HEK293 (cell line): ENCODE measurements around the gene PCDH12.

Experiments
- CTCF ChIA-PET: fragments of 350-600 bp; formaldehyde crosslinking; extraction: SDS; loops from one replicate; lab custom pipeline; 2021; ENCODE audit warnings: antibody characterized with exemption; lab: Yijun Ruan, JAX
- POLR2A ChIA-PET: fragments of 300-600 bp; formaldehyde crosslinking; extraction: SDS; loops from one replicate; lab custom pipeline; 2020; ENCODE audit warnings: antibody characterized with exemption, inconsistent platforms; lab: Yijun Ruan, JAX
- H3K27ac ChIP-seq: fragments of 200-500 bp; sonication (Bioruptor generic); 2 replicates; pipeline ENCODE4 v1.5.1; 2014; ENCODE audit warnings: low read depth, low read length, control low read depth, inconsistent platforms; ENCODE audit errors: extremely low read depth
- H3K36me3 ChIP-seq, 2 experiments: fragments of 200-500 bp in 1 of 2; sonication (Bioruptor generic) in 1 of 2; 1 replicate in 1 of 2; 2 replicates in 1 of 2; pipeline ENCODE4 v1.5.1; 2014 to 2017; ENCODE audit warnings: inconsistent platforms in 2 of 2, low read length in 2 of 2; ENCODE audit not compliant: control insufficient read depth in 2 of 2, insufficient read depth in 1 of 2
- H3K4me1 ChIP-seq: fragments of 200-500 bp; sonication (Bioruptor generic); 2 replicates; pipeline ENCODE4 v1.5.1; 2014; ENCODE audit warnings: mild to moderate bottlenecking, low read length, inconsistent platforms; ENCODE audit not compliant: control insufficient read depth, insufficient read depth
- H3K4me3 ChIP-seq: 2 replicates; pipeline ENCODE4 v1.5.1; 2011; ENCODE audit warnings: low read depth, mild to moderate bottlenecking, control low read depth, low read length, moderate library complexity
- H3K9me3 ChIP-seq: fragments of 200-500 bp; sonication (Bioruptor generic); 2 replicates; pipeline ENCODE4 v1.5.1; 2014; ENCODE audit warnings: low read depth, low read length, inconsistent platforms; ENCODE audit not compliant: control insufficient read depth, insufficient read depth
- BCL11B ChIP-seq: fragments of 450-650 bp; formaldehyde crosslinking; IDR thresholded peaks from 2 replicates; pipeline ENCODE4 v1.5.1; 2016; ENCODE audit warnings: low read depth, missing biosample characterization, missing genetic modification characterization
- EGR2 ChIP-seq: fragments of 450-650 bp; formaldehyde crosslinking; IDR thresholded peaks from 2 replicates; pipeline ENCODE4 v1.5.1; 2016; ENCODE audit warnings: low read depth, missing biosample characterization, missing genetic modification characterization
- INSM2 ChIP-seq: fragments of 450-650 bp; formaldehyde crosslinking; IDR thresholded peaks from 2 replicates; pipeline ENCODE4 v1.5.1; 2016; ENCODE audit warnings: missing biosample characterization, missing genetic modification characterization
- KLF1 ChIP-seq: fragments of 450-650 bp; formaldehyde crosslinking; IDR thresholded peaks from 2 replicates; pipeline ENCODE4 v1.5.1; 2016; ENCODE audit warnings: missing biosample characterization, missing genetic modification characterization
- REST ChIP-seq: fragments of 450-650 bp; formaldehyde crosslinking; IDR thresholded peaks from 2 replicates; pipeline ENCODE4 v1.5.1; 2016; ENCODE audit warnings: missing biosample characterization, missing genetic modification characterization
- SCRT1 ChIP-seq: fragments of 450-650 bp; formaldehyde crosslinking; IDR thresholded peaks from 2 replicates; pipeline ENCODE4 v1.5.1; 2016; ENCODE audit warnings: missing biosample characterization, missing genetic modification characterization, borderline replicate concordance
- ZBTB17 ChIP-seq: fragments of 450-650 bp; formaldehyde crosslinking; IDR thresholded peaks from 2 replicates; pipeline ENCODE4 v1.5.1; 2016; ENCODE audit warnings: missing biosample characterization, missing genetic modification characterization
- ZFP41 ChIP-seq: fragments of 450-650 bp; formaldehyde crosslinking; IDR thresholded peaks from 2 replicates; pipeline ENCODE4 v1.5.1; 2016; ENCODE audit warnings: missing biosample characterization, missing genetic modification characterization, borderline replicate concordance
- ZNF112 ChIP-seq: fragments of 450-650 bp; formaldehyde crosslinking; IDR thresholded peaks from 2 replicates; pipeline ENCODE4 v1.5.0; 2017; ENCODE audit warnings: missing biosample characterization, missing genetic modification characterization
- ZNF140 ChIP-seq: fragments of 450-650 bp; formaldehyde crosslinking; IDR thresholded peaks from 2 replicates; pipeline ENCODE4 v1.5.1; 2016; ENCODE audit warnings: missing biosample characterization, missing genetic modification characterization
- ZNF146 ChIP-seq: fragments of 450-650 bp; formaldehyde crosslinking; IDR thresholded peaks from 2 replicates; pipeline ENCODE4 v1.5.1; 2016; ENCODE audit warnings: missing biosample characterization, missing genetic modification characterization
- ZNF169 ChIP-seq: fragments of 450-650 bp; formaldehyde crosslinking; IDR thresholded peaks from 2 replicates; pipeline ENCODE4 v1.5.1; 2016; ENCODE audit warnings: missing biosample characterization, missing genetic modification characterization
- ZNF175 ChIP-seq: fragments of 450-650 bp; formaldehyde crosslinking; IDR thresholded peaks from 2 replicates; pipeline ENCODE4 v1.5.1; 2016; ENCODE audit warnings: missing biosample characterization, missing genetic modification characterization
- ZNF221 ChIP-seq: fragments of 450-650 bp; formaldehyde crosslinking; IDR thresholded peaks from 2 replicates; pipeline ENCODE4 v1.5.1; 2017; ENCODE audit warnings: missing biosample characterization, missing genetic modification characterization, borderline replicate concordance
- ZNF302 ChIP-seq: fragments of 450-650 bp; formaldehyde crosslinking; IDR thresholded peaks from 2 replicates; pipeline ENCODE4 v1.5.1; 2016; ENCODE audit warnings: missing biosample characterization, missing genetic modification characterization, low read depth
- ZNF514 ChIP-seq: fragments of 450-650 bp; formaldehyde crosslinking; IDR thresholded peaks from 2 replicates; pipeline ENCODE4 v1.5.1; 2016; ENCODE audit warnings: missing biosample characterization, missing genetic modification characterization
- ZNF529 ChIP-seq: fragments of 450-650 bp; formaldehyde crosslinking; IDR thresholded peaks from 2 replicates; pipeline ENCODE4 v1.5.1; 2017; ENCODE audit warnings: missing genetic modification characterization, missing biosample characterization; ENCODE audit not compliant: insufficient replicate concordance
- ZNF544 ChIP-seq: fragments of 450-650 bp; formaldehyde crosslinking; IDR thresholded peaks from 2 replicates; pipeline ENCODE4 v1.5.0; 2017; ENCODE audit warnings: missing biosample characterization, missing genetic modification characterization
- ZNF555 ChIP-seq: fragments of 450-650 bp; formaldehyde crosslinking; conservative IDR thresholded peaks from 2 replicates; pipeline ENCODE4 v1.5.1; 2017; ENCODE audit warnings: missing biosample characterization, mild to moderate bottlenecking, missing genetic modification characterization, inconsistent platforms
- ZNF558 ChIP-seq: fragments of 450-650 bp; formaldehyde crosslinking; IDR thresholded peaks from 2 replicates; pipeline ENCODE4 v1.5.1; 2016; ENCODE audit warnings: missing biosample characterization, missing genetic modification characterization
- ZNF660 ChIP-seq: fragments of 450-650 bp; IDR thresholded peaks from 2 replicates; pipeline ENCODE4 v1.5.1; 2018; ENCODE audit warnings: missing biosample characterization, mild to moderate bottlenecking, missing genetic modification characterization
- ZNF677 ChIP-seq: fragments of 450-650 bp; IDR thresholded peaks from 2 replicates; pipeline ENCODE4 v1.5.0; 2018; ENCODE audit warnings: missing biosample characterization, mild to moderate bottlenecking, missing genetic modification characterization, moderate library complexity
- ZNF792 ChIP-seq: fragments of 450-650 bp; formaldehyde crosslinking; IDR thresholded peaks from 2 replicates; pipeline ENCODE4 v1.5.1; 2016; ENCODE audit warnings: missing biosample characterization, missing genetic modification characterization
- ZNF830 ChIP-seq: fragments of 450-650 bp; IDR thresholded peaks from 2 replicates; pipeline ENCODE4 v1.5.0; 2018; ENCODE audit warnings: missing biosample characterization, missing genetic modification characterization, low read depth, mild to moderate bottlenecking, moderate library complexity
- ZNF843 ChIP-seq: fragments of 450-650 bp; formaldehyde crosslinking; IDR thresholded peaks from 2 replicates; pipeline ENCODE4 v1.5.1; 2016; ENCODE audit warnings: missing biosample characterization, missing genetic modification characterization
- ZSCAN16 ChIP-seq: fragments of 450-650 bp; formaldehyde crosslinking; IDR thresholded peaks from 2 replicates; pipeline ENCODE4 v1.5.1; 2016; ENCODE audit warnings: missing biosample characterization, missing genetic modification characterization

PCDH12 gene

GRCh38 chr5:141997358-141997960, 39.5 kb upstream of the PCDH12 start:
- no peaks in the 10 kb centered on the region for H3K9me3 ChIP-seq
- TF ChIP-seq SCRT1 (tag by site-specific recombination): no peak
- no peak for TF ChIP-seq ZNF146
- TF ChIP-seq ZNF555 (tag by site-specific recombination): no peak
- no peaks in the 10 kb centered on the region for H3K4me1 ChIP-seq
- H3K27ac ChIP-seq: no peak overlapping the region
- CTCF ChIA-PET: interaction anchor here (0.6 to 1.0 kb wide), 2 partner anchors 29 to 150 kb away, joined by 3 read pairs; no protein-coding TSS in a partner anchor
- H3K4me3 ChIP-seq: no peak overlapping the region
- POLR2A ChIA-PET: no interaction called here
- peaks cover 10 to 71% of the 10 kb centered on the region in 2 experiments for H3K36me3 ChIP-seq

GRCh38 chr5:141995656-141996055, 37.7 kb upstream of the PCDH12 start:
- TF ChIP-seq BCL11B (tag by site-specific recombination) (no peak), ZNF544 (no peak), REST (tag by site-specific recombination) (no peak), ZBTB17 (tag by site-specific recombination) (no peak), ZNF792 (no peak), ZNF843 (tag by site-specific recombination) (no peak), ZNF558 (tag by site-specific recombination) (no peak), EGR2 (no peak), ZFP41 (tag by site-specific recombination) (no peak)
- Histone ChIP-seq H3K9me3 (no peaks in the 10 kb centered on the region), H3K4me3 (no peak overlapping the region), H3K36me3 (peaks cover 14 to 60% of the 10 kb centered on the region in 2 experiments), H3K4me1 (no peaks in the 10 kb centered on the region), H3K27ac (no peak overlapping the region)
- ChIA-PET CTCF (interaction anchor here (0.6 to 1.1 kb wide), 4 partner anchors 27 to 554 kb away, joined by 3 to 7 read pairs (median 4); no protein-coding TSS in a partner anchor), POLR2A (interaction anchor here (1.5 kb wide), 1 partner anchor 17 kb away, joined by 3 read pairs; the partner anchor contains the start of gene GNPDA1)

GRCh38 chr5:141994511-141995136, 36.6 kb upstream of the PCDH12 start:
- H3K9me3 ChIP-seq: no peaks in the 10 kb centered on the region
- no peaks in the 10 kb centered on the region for H3K4me1 ChIP-seq
- H3K4me3 ChIP-seq: no peak overlapping the region
- H3K36me3 ChIP-seq: peaks cover 14 to 62% of the 10 kb centered on the region in 2 experiments
- CTCF ChIA-PET: interaction anchor here (0.6 to 6.1 kb wide), 5 partner anchors 21 to 151 kb away, joined by 3 to 89 read pairs (median 5); no protein-coding TSS in a partner anchor
- TF ChIP-seq ZNF514 (tag by site-specific recombination) (no peak), KLF1 (no peak), ZSCAN16 (no peak), ZNF830 (tag by site-specific recombination) (no peak), ZNF169 (tag by site-specific recombination) (no peak), ZNF792 (no peak), ZNF221 (no peak), ZNF529 (tag by site-specific recombination) (no peak), INSM2 (tag by site-specific recombination) (no peak), ZNF175 (tag by site-specific recombination) (no peak), ZNF146 (no peak), ZNF140 (tag by site-specific recombination) (no peak), ZNF302 (tag by site-specific recombination) (no peak), ZNF660 (no peak), ZNF112 (tag by site-specific recombination) (no peak), ZNF677 (tag by site-specific recombination) (no peak)
- TF ChIP-seq, all 188 proteins: peak for 0
- POLR2A ChIA-PET: interaction anchor here (1.5 kb wide), 1 partner anchor 18 kb away, joined by 3 read pairs; the partner anchor contains the start of gene GNPDA1
- H3K27ac ChIP-seq: no peak overlapping the region
